GM19025 (cell line): ENCODE data around the gene CDK19.
"Not testable (repeated sequence)": the region's sequence is repeated elsewhere in the genome, so short reads cannot be mapped to it uniquely, and the experiment has no call there.

ENCODE experiments used
- ATAC-seq: cut with Tn5 transposase; IDR thresholded peaks from one replicate; pipeline ENCODE4 v1.9.1; 2021; ENCODE audit warnings: mild to moderate bottlenecking, low read depth, moderate library complexity; ENCODE audit not compliant: unreplicated experiment

CDK19 gene

DNA sequence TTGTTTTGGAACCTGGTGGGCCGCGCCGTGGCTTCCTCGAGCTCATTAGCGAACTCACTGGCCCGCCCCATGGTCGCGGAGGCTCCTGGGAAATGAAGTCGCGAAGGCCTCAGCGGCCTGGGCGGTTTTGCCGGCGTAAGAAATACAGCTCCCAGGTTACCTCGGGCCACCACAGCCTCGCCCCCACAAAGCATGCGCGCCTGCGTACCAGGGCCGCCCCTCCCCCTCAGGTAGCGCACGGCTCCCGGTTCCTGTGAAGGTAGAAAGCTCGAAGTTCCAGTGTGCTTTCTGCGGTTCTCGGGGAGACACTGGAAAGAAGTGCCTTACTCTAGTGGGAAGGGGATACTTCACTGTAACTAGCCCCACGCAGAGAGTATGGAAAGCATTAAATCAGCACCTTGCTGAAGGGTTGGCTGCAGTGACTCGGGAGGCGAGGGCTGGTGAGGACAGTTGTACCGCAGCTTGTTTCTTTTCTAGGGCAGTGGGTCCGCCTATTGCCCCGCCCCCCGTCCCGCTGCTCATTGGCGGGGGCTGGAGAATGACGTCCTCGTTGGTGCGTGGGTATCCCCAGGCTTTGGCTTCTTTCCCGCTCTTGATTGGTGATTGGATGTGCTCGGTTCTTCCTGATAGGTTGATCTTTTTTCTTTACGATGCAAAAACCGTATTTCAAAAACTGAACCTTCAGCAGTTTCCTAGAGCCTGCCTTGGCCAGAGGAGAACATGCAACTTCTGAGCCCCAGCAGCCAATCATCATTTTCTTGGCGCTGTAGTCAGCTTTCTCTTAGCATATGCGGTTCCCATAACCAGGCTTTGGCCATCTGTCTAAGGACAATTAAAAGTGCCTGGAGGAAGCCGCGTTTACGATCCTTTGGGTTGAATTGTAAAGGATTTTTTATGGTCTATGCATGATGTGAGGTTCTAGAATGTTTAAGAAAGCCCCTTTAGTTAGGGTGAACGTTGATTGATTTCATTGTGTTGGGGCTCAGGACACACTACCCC, at the start of gene CDK19:
TSS of gene CDK19 (minus strand) at position 59 of the 999 bp plus-strand sequence. CDS start 333 bp downstream, outside the sequence.
- ATAC-seq = peak; percentile 63

DNA sequence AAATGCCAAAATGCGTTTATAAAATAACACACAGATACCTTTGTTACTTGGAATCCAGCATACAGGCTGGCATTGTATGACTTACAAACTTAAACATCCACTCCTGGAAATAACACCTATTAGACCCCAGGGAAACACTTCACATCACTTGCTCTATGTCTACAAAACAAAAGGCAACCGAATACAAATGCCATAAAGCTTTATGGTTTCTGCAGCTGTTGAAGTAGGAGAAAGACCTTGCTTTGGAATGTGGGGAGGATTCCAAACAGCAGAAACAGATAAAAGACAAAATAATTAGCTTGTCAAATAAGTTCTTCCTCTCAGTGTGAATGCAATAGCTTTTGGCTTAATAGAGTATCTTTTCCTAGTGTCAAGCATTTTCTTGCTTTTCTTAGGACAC, 49.6 kb upstream of the CDK19 start:
- ATAC-seq = no peak

DNA sequence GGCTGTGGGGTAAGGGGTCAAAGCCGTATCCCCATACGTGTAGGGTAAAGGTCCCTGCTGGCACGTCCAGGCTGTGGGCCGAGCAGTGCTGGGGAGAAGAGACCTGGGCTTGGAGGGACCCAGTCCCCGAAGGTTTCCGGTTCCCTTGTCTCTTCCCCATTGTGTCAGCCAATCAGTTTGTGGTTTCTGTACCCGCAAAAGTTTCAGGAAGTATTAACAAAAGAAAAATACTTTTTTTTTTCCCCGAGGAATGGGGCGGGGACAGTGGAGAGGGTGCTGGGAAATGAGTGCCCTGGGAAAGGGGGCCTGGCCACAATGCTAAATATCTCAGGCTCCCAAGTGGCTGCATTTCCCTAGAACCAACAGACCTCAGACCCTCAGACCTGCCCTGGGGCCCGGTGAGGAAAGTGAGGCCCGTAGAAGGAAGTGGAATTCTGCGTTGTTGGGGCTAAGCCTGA, 44.1 kb upstream of the CDK19 start:
- ATAC-seq = no peak

DNA sequence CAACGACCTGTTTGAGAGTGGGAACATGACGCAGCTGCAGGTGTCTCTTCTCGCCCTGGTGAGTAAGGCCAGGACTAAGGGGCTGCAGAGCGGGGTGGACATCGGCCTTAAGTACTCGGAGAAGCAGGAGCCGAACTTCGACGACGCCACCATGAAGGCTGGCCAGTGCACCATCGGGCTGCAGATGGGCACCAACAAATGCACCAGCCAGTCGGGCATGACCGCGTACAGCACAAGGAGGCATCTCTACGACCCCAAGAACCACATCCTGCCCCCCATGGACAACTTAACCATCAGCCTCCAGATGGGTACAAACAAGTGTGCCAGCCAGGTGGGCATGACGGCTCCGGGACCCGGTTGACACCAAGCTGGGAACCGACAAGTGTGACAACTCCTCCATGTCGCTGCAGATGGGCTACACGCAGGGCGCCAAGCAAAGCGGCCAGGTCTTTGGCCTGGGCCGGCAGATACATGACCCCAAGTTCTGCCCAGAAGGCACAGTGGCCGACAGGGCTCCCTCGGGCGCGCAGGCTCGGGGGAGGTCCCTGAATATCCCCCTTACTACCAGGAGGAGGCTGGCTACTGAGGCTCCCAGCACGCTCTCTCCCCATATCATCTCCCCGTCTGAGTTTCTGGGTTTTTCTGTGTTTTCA, 43.4 kb upstream of the CDK19 start:
- no peak for ATAC-seq

DNA sequence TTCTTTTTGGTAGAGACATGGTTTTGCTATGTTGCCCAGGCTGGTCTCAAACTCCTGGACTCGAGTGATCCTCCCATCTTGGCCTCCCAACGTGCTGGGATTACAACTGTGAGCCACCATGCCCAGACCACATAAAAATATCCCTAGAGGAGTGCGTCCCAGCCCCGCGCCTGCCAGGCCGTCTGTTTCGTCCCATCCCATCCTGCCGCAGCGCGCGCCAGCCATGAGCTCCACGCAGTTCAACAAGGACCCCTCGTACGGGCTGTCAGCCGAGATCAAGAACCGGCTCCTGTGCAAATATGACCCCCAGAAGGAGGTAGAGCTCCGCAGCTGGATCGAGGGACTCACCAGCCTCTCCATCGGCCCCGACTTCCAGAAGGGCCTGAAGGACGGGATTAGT, 42.7 kb upstream of the CDK19 start:
- ATAC-seq = no peak

DNA sequence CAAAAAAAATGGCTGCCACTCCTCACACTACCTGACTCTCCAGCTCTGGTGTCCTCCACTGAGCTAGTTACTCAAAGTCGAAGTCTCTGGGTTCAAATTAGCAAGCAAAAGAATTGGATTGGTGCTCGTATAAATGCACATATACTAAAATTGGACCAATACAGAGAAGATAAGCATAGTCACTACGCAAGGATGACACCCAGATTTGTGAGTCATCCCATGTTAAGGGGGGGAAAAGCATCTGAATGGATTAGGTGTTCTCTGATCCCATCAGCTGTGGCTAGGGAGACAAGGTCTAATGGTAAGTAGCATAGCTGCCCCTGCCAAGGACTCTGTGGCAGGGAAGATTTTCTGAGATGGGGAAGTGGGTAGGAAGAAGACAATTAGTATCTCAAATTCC, 41.0 kb upstream of the CDK19 start:
- ATAC-seq = no peak

DNA sequence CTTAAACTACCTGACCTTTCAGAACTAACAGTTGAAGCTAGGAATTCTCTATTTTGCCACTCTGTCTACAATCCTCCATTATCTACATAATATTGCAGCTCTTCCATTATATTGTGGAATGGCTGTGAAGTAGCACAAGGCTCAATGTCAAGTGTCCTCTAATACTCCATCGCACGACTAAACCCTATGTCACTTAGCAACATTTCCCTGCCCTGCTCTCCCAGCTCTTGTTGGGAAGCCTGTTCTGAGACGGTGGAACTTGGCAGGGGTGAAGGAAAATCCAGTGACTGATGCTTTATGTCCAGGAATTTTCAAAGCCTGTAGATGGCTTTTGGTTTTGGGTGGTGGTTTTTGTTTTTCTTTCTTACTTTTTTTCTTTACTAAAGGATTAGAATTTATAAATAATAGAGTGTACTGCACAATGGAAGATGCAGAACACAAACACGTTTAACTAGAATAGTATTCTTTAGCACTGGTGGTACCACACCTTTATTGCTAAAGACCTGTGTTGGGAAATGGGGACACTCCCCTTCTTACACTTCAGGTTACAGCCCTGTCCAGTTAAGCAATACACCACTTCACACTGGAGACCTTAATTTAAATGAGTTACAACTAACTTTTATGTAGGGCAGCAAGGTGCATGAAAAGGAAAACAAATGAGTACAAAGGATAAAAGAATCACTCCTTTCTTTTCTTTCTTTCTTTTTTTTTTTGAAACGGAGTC, 38.6 kb upstream of the CDK19 start:
- ATAC-seq = no peak

DNA sequence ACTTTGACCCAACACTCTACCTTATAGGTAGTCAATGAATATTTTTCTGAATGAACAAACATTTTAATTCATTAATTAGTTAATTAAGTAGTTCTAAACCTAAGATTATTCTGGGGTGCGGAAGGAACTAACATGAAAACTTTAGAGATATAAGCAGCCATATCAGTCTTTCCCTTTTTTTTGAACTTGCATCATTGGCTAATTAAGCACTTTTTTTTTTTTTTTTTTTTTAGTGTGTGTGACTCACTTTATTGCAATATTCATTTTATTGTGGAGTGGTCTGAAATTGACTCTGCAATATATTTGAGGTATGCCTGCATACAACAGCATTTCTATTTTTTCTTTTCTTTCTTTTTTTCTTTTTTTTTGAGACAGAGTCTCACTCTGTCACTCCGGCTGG, 37.5 kb upstream of the CDK19 start:
- ATAC-seq = no peak

DNA sequence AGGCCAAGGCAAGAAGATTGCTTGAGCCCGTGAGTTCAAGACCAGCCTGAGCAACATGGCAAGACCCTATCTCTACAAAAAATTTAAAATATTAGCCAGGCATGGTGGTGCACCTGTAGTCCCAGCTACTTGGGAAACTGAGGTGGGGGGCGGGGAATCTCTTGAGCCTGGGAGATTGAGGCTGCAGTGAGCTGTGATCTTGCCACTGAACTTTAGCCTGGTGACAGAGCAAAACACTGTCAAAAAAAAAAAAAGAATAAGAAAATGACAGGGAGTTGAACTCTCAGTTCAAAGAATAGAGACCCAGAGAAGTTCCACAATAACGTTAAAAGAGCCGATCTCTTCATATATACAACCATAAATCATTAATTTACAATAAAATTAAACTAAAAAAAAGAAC, 34.5 kb upstream of the CDK19 start:
- ATAC-seq = no peak

DNA sequence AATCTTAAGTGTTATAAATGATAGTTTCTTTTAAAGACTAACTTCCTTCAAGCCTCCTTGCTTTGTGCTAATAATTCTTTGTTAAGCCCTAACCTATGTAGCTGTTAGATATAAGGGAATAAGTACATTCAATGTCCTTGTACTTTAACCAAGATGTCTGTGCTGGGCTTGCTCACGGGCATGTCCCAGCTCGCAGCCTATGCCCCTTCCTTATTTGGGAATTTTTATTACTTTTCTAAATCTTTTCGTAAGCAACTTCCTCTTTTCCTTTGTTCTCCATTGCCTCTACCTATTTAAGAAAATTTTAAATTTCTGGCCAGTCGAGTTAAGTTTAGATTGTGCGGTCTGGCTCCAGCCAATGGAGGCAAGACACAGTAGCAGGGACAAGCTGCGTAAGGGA, 26.0 kb upstream of the CDK19 start:
- ATAC-seq = no peak

DNA sequence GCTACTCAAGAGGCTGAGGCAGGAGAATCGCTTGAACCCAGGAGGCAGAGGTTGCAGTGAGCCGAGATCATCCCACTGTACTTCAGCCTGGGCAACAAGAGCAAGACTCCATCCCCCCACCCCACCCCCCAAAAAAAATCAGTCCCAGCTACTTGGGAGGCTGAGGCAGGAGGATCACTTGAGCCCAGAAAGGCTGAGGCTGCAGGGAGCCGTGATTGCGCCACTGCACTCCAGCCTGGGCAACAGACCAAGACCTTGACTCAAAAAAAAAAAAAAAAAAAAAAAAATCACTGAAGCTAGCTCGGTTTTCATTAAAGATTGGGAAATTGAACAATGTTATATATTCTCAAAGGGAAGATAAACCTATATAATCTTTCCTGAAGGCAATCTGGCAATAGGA, 20.5 kb upstream of the CDK19 start:
- not testable (repeated sequence) for ATAC-seq

DNA sequence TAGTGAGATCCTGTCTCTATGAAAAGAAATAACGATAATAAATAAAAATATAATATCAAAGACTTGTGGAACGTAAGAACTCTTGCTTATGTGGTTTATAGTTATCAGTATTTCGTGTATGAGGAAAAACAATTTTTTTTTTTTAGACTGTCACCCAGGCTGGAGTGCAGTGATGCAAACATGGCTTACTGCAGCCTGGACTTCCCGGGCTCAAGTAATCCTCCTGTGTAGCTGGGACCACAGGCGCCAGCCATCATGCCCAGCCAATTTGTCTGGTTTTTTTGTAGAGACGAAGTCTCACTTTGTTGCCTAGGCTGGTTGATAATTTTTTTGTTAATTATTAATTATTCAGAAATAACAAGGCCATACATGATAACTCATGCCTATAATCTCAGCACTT, 18.6 kb upstream of the CDK19 start:
- ATAC-seq = no peak

DNA sequence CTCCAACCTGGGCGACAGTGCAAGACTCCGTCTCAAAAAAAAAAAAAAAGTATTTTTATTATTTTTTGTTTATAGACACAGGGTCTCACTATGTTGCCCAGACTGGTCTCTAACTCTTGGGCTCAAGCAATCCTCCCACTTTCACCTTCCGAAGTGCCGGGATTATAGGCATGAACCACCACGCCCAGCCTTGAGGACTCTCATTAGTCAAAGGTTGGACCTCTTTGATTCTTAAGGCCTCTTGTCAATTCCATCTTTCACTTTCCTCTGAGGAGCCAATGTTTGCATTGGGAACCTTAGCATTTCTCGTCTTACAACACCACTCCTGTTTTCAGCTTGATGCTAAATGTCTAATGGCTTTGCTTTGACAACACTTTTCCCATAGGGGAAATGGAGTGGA, 16.1 kb upstream of the CDK19 start:
- ATAC-seq = no peak

DNA sequence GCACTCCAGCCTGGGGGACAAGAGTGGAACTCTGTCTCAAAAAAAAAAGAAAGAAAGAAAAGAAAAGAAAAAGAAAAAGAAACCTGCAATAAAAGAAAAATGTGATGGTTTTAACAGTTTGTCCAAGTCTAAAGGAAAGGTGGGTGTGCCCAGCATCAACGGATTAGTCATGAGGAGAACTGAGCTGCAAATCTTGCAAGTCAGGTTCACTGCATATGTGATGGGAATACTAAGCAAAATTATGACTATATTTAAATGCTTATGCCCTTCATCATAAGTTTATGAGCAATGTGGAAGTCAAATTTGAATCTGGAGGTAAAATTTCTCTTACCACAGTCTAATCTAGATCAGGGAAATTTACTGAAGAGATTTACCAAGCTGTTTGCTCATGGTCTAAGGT, 13.1 kb upstream of the CDK19 start:
- ATAC-seq = no peak

DNA sequence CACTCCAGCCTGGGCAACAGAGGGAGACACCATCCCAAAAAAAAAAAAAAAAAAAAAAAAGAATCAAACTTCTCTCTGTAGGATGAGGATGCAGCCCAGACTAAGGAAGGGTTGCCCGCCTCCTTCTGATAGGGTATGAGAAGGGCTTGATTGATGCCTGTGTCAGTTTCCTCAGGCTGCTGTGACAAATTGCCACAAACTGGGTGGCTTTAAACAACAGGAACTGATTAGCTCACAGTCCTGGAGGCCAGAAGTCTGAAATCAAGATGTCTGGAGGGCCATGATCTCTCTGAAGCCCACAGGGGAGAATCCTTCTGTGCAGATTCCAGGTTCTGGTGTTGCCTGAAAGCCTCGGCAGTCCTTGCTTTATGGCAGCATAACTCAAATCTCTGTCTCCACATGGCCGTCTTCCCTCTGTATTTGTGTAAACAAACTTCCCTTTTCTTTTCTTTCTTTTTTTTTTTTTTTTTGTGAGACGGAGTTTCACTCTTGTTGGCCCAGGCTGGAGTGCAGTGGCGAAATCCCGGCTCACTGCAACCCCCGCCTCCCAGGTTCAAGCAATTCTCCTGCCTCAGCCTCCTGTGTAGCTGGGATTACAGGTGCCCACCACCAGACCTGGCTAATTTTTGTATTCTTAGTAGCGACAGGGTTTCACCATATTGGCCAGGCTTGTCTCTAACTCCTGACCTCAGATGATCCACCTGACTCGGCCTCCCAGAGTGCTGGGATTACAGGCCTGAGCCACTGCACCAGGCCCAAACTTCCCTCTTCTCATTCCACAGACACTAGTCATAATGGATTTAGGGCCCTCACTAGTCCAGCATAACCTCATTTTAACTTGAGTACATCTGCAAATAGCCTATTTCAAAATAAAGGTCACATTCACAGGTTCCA, 11.2 kb upstream of the CDK19 start:
- no peak for ATAC-seq

DNA sequence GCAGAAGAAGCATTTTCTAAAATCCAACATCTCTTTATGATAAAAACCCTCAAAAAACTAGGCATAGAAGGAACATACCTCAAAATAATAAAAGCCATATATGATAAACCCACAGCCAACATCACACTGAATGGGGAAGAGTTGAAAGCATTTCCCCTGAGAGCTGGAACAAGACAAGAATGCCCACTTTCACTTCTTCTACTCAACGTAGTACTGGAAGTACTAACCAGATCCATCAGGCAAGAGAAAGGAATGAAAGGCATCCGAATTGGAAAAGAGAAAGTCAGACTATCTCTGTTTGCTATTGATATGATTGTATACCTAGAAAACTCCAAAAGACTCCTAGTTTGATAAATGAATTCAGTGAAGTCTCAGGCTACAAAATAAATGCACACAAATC, 7.9 kb upstream of the CDK19 start:
- no peak for ATAC-seq

DNA sequence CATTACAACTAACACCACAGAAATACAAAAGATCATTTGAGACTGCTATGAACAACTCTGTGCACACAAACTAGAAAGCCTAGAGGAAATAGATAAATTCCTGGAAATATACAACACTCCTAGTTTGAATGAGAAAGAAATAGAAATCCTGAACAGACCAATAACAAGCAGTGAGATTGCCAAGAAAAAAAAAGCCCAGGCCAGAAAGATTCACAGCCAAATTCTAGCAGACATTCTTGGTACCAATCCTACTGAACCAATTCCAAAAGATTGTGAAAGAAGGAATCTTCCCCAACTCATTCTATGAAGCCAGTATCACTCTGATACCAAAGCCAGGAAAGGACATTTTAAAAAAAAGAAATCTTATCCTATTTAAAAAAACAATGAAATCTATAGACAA, 7.0 kb upstream of the CDK19 start:
- no peak for ATAC-seq

DNA sequence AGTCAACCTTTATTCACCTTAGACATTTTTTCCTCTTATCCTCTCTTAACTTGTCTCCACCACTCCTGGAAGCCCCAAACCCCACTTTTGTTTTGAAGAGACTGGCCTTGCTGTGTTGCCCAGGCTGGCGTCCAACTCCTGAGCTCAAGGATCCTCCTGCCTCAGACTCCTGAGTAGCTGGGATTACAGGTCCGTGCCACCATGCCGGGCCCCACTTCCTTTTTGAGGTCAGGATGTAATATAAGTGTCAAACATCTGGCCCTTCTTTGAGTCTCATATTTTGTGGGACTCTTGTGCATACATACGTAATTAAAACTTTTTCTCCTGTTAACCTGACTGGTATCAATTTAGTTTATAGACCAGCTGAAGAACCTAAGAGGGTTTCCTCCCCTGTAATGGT, 1.4 kb upstream of the CDK19 start:
- ATAC-seq = no peak

DNA sequence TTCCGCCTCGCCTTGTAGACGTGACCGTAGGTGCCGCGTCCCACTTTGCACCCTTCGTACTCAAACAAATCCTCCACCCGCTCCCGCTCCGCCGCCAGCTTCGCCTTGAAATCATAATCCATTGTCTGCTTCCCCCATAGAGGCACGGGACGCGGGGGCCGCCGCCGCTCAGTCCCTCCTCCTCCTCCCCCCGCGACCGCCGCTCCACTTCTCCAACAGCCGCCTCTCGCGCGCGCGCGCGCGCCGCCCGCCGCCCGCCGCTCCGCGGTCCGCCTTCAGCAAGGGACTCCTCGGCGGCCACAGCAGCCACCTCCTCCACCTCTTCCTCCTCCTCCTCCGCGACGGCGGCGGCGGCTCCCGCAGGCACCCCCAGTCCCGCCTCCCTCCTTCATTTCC, 256 bp downstream of the CDK19 start:
- ATAC-seq = no peak
